GM21737 (cell line): Measurements from ENCODE around the gene CTDP1.

ENCODE experiments used
- ATAC-seq: cut with Tn5 transposase; IDR thresholded peaks from one replicate; pipeline ENCODE4 v1.9.1; 2021; ENCODE audit warnings: mild to moderate bottlenecking, moderate library complexity; ENCODE audit not compliant: unreplicated experiment

CTDP1 gene

DNA sequence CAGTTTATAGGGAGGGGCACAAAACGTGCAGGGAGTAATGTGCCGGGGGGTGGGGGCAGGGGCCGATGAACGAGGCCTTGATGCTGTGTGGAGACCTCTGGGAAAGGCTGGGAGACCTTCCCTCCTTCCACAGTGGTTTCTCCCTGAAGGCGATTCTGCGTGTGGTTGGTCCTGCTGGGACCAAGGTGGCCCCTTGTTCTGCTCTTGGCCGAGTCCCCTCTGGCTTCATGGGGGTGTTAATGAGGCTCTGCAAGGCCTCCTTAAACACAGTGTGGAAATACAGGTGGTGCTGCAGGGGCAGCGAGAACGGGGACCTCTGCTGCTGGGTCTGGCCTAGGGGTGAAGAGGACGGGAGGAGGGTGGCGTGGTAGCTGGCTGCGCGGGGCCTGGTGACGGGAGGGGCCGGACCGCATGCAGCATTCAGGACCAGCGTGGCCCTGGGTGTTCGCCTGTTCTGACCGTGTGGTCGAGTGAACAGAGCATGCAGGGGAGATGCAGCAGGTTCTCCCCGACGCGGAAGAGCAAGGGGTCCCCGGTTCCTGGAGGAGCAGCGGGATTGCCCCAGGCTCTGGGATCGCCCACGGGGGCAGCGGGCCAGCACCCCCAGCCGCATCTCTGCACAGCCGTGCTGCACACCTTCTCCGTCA lies 76.0 kb downstream of the CTDP1 start:
- ATAC-seq: no peak

DNA sequence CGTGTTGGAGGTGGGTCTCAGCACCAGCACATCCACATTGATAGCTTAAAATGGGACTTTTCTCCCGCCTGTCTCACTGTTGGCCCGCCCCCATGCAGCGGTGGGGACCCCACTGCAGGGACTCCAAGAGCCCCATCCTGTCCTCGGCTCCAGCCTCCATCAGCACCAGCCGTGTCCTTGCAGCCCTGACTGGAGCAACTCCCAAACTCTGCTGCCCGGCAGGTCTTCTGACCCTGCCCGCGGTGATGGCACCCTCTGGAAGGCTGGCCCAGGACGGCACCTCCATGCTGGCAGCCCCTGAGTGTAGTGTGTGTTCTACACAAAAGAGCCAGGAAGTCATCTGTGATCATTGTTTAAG lies 76.5 kb downstream of the CTDP1 start:
- no peak for ATAC-seq

DNA sequence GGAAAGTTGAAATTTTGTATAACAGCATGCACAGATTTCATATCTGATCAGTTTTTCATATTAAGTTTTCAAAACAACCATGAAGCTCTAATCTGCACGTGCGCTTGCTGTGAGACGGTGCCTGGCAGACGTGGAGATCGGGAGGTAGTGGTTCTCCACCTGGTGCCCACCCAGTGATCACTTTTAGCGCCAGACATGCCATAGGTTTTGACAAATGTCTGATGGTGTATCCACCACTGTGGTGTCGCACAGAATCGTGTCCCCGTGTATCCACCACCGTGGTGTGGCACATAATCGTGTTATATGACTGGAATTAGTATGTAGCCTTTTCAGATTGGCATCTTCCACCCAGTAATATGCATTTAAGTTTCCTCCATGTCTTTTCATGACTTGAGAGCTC lies 77.2 kb downstream of the CTDP1 start:
- ATAC-seq: no peak

DNA sequence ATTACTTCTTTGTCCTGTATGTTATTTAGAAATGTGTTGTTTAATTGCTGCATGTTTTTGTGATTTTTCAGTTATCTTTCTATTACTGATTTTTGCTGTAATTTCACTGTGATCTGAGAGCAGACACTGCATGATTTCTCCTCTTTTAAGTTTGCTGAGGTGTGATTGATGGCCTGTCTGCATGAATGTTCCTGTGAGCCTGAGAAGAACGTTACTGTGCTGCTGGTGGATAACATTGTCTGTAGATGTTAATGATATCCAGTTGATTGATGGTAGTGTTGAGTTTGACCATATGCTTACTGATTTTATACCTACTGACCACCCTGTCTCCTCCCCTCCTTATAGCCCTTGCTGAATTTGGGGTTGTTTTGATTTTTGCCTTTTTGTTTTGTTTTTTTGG lies 80.7 kb downstream of the CTDP1 start:
- no peak for ATAC-seq

DNA sequence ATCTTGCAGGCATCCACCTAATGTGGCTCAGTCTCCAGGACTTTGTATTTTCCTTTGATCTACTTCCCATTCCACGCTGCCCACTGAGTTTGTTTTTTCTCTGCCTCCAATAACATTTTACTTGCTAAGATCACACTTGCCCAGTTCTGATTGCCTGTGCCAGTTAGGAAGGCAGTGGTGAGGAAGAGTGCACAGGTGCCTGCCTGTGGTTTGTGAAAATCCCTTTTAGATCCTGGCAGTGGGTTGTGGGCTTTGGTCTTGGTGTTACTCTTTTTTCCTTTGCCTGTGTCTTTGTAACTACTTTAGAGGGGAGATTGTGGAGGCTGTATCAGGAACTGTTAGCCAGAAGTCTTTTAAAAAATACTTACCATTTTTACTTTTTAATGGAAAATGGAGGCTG lies 81.3 kb downstream of the CTDP1 start:
- no peak for ATAC-seq

DNA sequence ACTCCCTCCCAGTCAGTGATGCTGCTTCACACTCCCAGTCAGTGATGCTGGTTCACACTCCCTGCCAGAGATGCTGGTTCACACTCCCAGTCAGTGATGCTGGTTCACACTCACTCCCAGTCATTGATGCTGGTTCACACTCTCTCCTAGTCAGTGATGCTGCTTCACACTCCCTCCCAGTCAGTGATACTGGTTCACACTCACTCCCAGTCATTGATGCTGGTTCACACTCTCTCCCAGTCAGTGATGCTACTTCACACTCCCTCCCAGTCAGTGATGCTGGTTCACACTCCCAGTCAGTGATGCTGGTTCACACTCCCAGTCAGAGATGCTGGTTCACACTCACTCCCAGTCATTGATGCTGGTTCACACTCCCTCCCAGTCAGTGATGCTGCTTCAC lies 83.8 kb downstream of the CTDP1 start:
- ATAC-seq: no peak

DNA sequence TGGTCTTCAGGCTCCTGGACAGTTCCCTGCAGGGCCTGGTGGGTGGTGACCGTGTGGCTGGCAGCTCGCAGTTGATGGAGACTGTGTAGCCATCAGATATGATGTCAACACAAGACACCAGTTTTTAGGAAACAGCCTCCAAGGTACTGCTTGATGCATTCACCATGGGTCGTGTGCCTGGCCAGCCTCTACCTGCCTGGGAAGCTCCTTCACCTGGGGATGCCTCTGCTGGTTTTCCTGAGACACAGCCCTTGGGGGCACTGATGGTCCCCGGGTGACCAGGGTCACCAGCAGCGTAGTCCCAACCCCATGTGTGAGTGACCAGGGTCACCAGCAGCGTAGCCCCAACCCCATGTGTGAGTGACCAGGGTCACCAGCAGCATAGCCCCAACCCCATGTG lies 84.5 kb downstream of the CTDP1 start:
- no peak for ATAC-seq

DNA sequence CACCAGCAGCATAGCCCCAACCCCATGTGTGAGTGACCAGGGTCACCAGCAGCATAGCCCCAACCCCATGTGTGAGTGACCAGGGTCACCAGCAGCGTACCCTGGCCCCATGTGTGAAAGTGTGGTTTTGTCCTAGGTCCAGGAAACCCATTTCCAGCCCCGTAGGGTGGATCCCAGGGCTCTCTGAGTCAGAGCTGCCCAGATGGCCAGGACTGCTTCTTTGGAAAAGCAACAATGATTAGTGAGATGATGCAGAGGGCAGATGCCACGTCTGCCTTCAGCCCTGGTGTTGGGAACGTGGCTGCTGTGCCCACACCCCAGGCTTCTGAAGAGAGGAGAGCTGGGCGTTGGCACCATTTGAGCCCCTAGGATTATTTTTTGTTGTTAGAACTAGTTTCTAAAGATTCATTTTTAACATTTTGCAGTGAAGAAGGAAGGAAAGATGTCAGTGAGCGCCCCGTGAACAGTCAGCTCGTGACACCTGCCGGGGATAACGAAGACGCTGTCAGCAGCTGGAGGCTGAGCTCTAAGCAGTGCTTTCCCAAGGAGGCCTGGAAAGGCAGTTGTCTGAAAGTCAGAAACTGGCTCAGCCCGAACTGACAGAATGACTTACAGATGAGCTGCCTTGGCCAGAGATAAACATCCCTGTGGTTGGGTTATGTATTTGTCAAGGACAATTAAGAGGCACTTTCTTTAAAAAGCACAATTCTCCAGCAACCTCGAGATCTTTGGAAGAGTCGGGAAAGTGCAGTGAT lies 86.1 kb downstream of the CTDP1 start:
- no peak for ATAC-seq

DNA sequence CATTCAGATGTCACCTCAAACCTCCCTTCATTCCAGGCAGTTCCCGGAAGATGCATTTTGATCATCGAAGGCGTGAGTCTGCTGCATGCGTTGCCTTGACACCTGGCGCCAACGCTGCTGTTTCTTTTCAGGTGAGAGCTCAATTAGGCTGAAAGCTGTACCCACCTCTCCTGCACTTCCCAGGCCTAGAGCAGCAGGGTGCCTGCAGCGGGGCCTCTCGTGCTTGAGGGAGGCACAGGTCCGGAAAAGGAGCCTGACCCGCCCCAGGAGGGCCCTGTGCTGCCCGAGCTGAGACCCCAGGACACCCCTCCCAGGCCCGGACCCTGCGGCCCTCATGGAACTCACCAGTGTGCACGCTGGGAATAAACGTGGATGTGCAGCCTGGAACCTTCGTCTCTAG lies 86.7 kb downstream of the CTDP1 start:
- no peak for ATAC-seq

DNA sequence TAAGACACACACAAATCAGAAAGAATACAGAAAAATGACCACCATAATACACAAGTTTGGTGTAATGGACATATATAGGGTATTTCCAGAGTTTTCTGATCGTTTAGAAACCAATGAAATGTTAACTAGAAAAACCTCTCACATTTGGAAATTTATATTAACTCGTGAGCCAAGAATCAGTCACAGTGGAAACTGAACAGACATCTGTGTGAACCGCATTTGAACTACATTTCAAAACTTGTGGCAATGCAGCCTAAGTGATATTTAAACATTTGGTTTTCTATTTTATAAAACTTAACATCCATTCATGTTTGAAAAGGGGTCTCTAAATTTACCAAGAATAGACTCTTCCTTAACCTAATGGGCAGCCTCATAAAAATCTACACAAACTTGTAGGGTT lies 89.1 kb downstream of the CTDP1 start:
- ATAC-seq: no peak

DNA sequence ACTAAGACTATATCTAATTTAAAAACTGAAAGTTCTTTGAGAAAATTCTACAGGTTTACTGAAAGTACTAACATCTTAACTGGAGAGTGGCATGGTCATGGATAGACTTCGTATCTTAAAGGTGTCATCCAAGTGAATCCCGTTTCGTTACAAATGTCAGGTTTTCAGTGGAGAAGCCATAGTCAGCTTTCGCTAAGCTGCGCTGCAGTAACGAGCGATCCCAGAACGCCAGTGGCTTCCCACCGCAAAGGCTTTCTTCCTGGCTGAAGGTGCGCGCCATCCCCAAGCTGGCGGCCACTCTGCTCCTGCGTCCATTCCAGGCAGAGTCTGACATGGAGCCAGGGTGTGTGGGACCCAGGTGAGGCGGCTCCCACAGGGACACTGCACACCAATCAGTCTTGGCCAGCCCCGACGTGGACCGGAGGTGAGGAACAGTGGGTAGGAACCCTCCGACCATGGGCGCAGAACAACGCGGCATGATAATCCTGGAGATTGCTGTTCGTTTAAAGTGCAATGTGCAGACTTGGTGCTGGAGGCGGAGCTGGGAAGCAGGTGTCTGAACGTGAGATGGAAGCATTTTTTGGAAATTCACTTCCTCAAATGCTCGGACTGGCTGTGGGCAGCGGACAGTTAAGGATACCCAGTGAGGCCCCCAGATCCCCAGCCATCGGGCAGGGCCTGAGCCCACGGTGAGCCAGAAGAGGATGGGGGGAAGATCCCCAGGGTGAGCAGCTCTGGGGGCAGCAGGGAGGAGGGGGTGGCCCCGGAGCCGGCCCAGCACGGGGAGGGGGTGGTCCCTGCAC lies 90.3 kb downstream of the CTDP1 start:
- no peak for ATAC-seq

DNA sequence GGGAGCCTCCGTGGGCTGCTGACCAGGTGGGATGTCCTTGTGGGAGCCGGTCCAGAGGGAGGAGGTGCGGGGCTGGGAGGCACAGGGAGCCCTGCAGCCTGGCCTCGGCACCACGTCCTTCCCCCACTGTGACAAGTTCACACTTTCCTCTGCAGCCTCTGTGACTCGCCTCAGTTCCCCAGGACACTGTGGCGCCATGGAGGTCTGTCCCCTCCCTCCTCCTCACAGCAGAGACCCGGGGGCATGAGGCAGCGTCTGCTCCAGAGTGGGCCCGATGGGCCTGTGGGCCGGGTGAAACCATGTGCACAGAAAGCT lies 90.9 kb downstream of the CTDP1 start:
- no peak for ATAC-seq

DNA sequence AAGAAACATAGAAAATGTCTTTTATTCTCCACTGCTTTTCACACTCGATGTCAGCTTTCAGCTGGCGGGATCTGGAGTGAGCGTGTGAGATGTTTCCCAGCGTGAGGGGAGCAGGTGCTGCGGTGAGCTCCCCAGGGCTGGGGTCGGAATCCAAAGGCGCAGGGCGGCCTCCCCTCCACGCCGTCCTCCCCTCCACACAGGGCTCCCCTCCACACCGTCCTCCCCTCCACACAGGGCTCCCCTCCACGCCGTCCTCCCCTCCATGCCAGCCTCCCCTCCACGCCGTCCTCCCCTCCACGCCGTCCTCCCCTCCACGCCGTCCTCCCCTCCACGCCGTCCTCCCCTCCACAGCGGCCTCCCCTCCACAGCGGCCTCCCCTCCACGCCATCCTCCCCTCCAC lies 91.2 kb downstream of the CTDP1 start:
- ATAC-seq: no peak

DNA sequence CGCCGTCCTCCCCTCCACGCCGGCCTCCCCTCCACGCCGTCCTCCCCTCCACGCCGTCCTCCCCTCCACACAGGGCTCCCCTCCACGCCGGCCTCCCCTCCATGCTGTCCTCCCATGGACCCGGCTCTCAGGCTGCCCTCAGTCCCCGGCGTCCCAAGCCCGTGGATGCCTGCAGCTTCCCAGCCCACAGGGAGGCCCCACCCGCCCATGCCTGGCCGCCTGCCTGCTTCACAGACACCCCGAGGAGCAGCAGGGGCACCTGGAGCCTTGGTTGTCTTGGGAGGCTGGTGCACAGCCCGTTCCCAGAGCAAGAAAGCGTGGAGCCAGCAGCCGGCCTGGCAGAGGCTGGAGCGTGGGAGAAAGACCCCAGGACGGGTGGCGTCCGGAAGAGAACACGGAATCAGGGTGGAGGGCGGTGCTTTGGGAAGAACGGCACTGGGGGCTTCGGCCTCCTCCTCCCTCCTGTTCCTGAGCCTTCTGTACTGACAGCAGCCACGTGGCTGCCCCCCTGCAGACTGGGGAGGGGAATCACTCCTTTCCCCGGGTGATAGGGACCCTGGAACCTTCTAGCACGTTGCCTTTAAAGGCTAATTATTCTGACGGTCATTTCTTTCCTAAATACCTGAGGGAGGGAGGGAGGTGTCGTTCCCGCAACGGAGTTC lies 92.0 kb downstream of the CTDP1 start:
- no peak for ATAC-seq

DNA sequence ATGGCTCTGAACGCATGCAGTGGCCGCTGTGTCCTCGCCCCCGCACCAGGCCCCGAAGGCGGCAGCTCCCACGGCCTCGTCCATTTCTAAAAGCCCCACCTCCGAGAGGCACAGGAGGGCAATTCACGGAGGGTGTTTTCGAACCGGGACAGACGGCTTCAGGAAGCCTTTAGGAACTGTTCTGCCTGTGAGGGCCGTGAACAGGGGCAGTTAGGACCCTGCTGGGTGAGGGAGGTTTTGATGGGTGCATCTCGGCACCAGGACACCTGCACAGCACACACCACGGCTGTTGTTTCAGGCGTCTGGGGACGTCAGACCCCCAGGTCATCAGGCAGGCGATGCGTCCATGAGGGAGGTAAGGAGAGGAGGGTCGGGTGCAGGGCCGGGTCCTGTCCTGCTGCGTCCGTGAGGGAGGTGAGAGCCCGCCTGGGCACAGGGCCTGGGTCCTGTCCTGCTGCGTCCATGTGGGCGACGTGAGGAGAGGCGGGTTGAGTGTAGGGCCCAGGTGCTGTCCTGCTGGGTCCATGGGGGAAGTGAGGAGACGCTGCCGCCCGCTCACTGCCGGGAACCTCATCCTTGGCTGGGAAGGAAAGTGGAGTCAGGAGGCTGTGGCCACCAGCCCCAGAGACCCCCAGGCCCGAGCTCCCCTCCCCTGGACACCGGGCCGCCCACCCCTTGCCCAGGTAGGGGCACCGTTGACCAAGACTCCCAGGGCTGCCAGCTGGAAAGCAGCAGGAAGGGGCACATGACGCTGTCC lies 92.7 kb downstream of the CTDP1 start:
- no peak for ATAC-seq

DNA sequence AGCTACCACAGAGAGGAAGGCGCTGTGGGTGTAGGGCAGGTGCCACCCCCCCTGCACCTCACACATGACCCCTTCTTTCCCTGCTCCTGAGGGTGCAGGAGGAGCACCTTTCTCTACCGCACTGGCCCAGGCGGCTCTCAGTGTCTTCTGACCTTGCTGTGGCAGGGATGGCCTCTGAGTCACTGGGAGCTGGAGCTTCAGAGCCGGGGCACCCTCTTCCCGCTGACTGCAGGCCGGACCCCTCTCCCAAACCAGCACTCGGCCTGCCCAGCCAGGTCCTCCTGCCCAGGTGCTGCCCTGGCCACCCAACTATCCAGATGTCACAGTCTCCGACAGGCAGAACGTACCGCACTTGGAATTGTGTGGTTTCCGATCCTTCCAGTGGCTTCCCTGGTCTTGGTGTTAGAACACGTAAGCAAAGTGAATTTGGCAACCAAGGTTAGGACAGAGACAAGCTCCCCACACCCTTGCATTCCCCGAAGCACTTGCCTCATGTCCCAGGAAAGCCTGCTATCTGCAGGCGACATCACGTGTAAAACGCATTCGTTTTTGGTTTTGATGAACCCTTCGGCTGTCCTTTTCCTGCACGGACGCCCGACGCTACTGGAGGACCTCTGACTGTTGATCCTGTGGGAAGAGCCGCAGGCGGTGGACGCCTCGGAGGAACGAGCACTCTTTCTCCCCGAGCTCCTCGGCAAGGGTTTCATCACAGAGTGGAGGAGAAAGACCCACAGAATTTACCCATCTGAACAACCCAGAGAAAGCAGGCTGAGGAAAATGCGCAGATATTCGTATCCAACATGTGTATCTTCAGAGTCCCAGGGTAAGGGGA lies 93.5 kb downstream of the CTDP1 start:
- no peak for ATAC-seq

DNA sequence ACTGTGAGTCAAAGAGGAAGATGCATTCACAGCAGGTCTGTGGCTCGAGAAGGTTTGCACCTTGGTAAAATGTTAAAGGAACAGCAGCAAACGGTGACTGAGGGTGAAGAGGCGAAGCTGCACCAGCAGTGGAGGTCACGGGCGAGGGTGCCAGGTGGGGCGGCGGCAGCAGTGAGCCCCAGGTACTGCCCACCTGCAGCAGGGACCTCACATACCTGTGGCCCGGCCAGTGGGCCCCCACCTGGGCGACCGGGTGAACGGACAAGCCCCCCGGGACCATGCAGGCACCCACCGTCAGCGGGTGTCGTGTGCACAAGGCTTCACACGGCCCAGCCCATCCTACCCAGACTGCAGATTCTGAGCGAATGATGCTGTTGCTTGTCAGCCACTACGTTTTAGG lies 94.5 kb downstream of the CTDP1 start:
- no peak for ATAC-seq

DNA sequence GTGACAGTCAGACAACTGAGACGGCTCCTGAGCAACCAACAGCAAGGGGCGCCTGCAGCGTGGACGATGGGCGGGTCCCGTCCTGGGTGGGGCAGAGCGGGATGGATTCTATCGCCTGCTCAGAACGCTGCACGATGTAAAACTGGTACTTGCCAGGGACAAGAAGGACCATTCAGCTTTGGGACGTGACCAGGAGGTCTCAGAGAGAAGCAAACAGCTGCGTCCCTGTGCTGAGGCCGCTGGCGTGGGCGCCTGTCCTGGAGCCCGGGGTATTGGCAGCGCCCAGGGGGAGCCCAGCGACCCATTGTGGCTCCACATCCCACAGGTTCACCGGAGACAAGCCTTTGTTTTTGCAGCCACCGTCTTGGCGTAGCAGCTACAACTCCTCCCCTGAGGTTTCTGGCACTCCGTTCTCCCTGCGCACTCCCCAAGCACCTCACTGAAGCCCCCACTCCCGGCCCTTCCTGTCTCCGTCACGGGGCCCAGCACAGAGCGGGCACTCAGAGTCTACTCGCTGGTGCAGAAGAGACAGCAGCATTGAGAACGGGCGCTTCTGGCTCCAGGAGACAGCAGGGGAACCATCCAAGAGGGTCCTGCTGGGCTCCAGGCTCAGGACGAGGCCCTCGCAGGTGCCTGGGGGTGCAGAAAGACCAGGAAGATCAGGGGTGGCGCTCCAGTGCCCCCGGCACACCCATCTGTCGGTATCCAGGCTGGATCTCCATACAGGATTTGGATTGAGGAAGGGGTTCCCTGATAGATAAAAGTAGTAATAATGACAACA lies 96.0 kb downstream of the CTDP1 start:
- ATAC-seq: no peak

DNA sequence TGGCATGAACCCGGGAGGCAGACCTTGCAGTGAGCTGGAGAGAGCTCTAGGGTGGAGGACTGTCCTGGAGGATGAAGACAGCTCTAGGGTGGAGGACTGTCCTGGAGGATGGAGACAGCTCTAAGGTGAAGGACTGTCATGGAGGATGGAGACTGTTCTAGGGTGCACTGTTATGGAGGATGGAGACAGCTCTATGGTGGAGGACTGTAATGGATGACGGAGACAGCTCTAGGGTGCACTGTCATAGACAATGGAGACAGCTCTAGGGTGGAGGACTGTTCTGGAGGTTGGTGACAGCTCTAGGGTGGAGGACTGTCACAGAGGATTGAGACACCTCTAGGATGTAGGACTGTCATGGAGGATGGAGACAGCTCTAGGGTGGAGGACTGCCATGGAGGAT lies 97.1 kb downstream of the CTDP1 start:
- ATAC-seq: no peak
